Stomach (tissue), 9 donors: ENCODE data around the gene NNMT. TPM values are rescaled to one million over a fixed set of nuclear protein-coding genes. Genes with fewer than 3 reads are reported as not detected.

Source experiments
- DNase-seq, 2 donors: peaks; one replicate each; pipeline versions ENCODE4 v3.0.0 to v3.0.0-alpha.2; 2013 to 2019
- H3K27ac ChIP-seq, 5 donors: fragments of 200-600 bp in 4 of 5; sonication (generic) in 4 of 5; one replicate each; pipeline ENCODE4 v1.5.1; 2013 to 2019; ENCODE audit warnings: mild to moderate bottlenecking in 1 of 5, moderate library complexity in 1 of 5
- H3K27me3 ChIP-seq, 3 donors: fragments of 200-600 bp; sonication (generic); one replicate each; pipeline ENCODE4 v1.5.1; 2017 to 2019; ENCODE audit warnings: mixed run types in 1 of 3
- H3K36me3 ChIP-seq, 4 donors: fragments of 200-600 bp; sonication (generic); 1 replicate in 3 of 4; 2 replicates in 1 of 4; pipeline ENCODE4 v1.5.1; 2016 to 2019
- H3K4me1 ChIP-seq, 4 donors: fragments of 200-600 bp; sonication (generic); one replicate each; pipeline ENCODE4 v1.5.1; 2016 to 2019
- H3K4me3 ChIP-seq, 4 donors: fragments of 200-600 bp; sonication (generic) in 3 of 4; one replicate each; pipeline ENCODE4 v1.5.1; 2016 to 2019; ENCODE audit warnings: mild to moderate bottlenecking in 1 of 4
- H3K9me3 ChIP-seq, 4 donors: fragments of 200-600 bp; sonication (generic); one replicate each; pipeline ENCODE4 v1.5.1; 2016 to 2019
- CTCF ChIP-seq, 7 experiments: fragments of 450-650 bp in 4 of 7; fragments of 200-600 bp in 3 of 7; sonication (generic) in 3 of 7; IDR thresholded peaks; one replicate each; pipeline ENCODE4 v1.5.1; 2016 to 2019; ENCODE audit warnings: antibody characterized with exemption in 7 of 7, control low read depth in 2 of 7, mild to moderate bottlenecking in 1 of 7
- EP300 ChIP-seq: sonication (generic); formaldehyde crosslinking; IDR thresholded peaks from one replicate; pipeline ENCODE4 v1.6.1; 2017; ENCODE audit warnings: antibody characterized with exemption
- POLR2A ChIP-seq, 4 donors: fragments of 450-650 bp; IDR thresholded peaks; one replicate each; pipeline ENCODE4 v1.6.1; 2016; ENCODE audit warnings: antibody characterized with exemption in 4 of 4, control low read depth in 2 of 4, mild to moderate bottlenecking in 1 of 4, moderate library complexity in 1 of 4
- POLR2AphosphoS5 ChIP-seq, 3 donors: sonication (generic); formaldehyde crosslinking; IDR thresholded peaks; one replicate each; pipeline ENCODE4 v1.6.1; 2016; ENCODE audit warnings: antibody characterized with exemption in 3 of 3
- WGBS, 5 donors: extraction: QIAGEN DNeasy Blood & Tissue Kit in 3 of 5; methylation state at CpG; one replicate each; pipeline versions ENCODE4 v1.1.5 to v1.1.7; 2013 to 2018; 5-methylcytosine and 5-hydroxymethylcytosine counted together
- intact Hi-C: fragments of 100-400 bp; cut with DNase I; formaldehyde crosslinking; loops from one replicate; pipeline ENCODE4 v1.15.1; 2023; ENCODE audit warnings: low total_unique reads
- polyA plus RNA-seq, 3 donors: library from polyadenylated mRNA; stranded (reverse); fragments of 200-250 nt; gene quantifications; one replicate each; pipeline ENCODE4 v1.2.3, GENCODE V29; 2013
- total RNA-seq, 5 donors: library from RNA; depleted of rRNA; stranded (reverse); fragments of >200 nt; gene quantifications; one replicate each; pipeline versions ENCODE4 v1.1.0 to v1.2.3, GENCODE V29; 2014 to 2016
- donor health status: healthy with polysubstance abuse.
- donor health status: Bipolar disorder and iron deficiency.
- donor health status: healthy.

Gene NNMT
- total and polyA plus RNA-seq, 8 donors, result 35.1 to 451 (median 279) TPM

GRCh38 chr11:114265122-114265878, 30.9 kb upstream of the NNMT start:
- intact Hi-C loops, result no loop called here
- H3K36me3 ChIP-seq, result peaks cover 0 to 2% (median 0%) of the 10 kb centered on the region in 4 donors
- TF ChIP-seq EP300, result no peak
- TF ChIP-seq POLR2AphosphoS5 (IDR thresholded peaks at IDR 0.05), result peak in 1 of 3 donors; percentile 2
- DNase-seq, result no peak
- no peaks in the 10 kb centered on the region for H3K9me3 ChIP-seq
- H3K4me1 ChIP-seq, result peaks cover 7 to 25% (median 18%) of the 10 kb centered on the region in 4 donors
- WGBS, 5 donors, result 71 to 79% (median 74%) methylated on average over 8 of the region's 8 CpGs
- no peak overlapping the region for H3K27ac ChIP-seq
- no peaks in the 10 kb centered on the region for H3K27me3 ChIP-seq
- H3K4me3 ChIP-seq, result no peak overlapping the region

GRCh38 chr11:114269498-114269897, 26.7 kb upstream of the NNMT start:
- intact Hi-C loops, result no loop called here
- Histone ChIP-seq H3K36me3 (peaks cover 0 to 9% (median 0%) of the 10 kb centered on the region in 4 donors), H3K9me3 (no peaks in the 10 kb centered on the region), H3K4me1 (no peaks in the 10 kb centered on the region), H3K27ac (no peak overlapping the region), H3K27me3 (peaks cover 0 to 20% (median 0%) of the 10 kb centered on the region in 3 donors), H3K4me3 (no peak overlapping the region)
- WGBS, 5 donors, result 46 to 71% (median 60%) methylated on average over 2 of the region's 2 CpGs
- no peak for DNase-seq
- no peak for TF ChIP-seq CTCF (IDR thresholded peaks at IDR 0.05)
- no peak for TF ChIP-seq POLR2AphosphoS5 (IDR thresholded peaks at IDR 0.05)
- no peak for TF ChIP-seq POLR2A (IDR thresholded peaks at IDR 0.05)
- TF ChIP-seq EP300, result no peak

- no peak for DNase-seq
These were observed 25.5 kb upstream of the NNMT start for GRCh38 chr11:114270531-114271270.

GRCh38 chr11:114271316-114271715, 24.9 kb upstream of the NNMT start:
- intact Hi-C loops, result no loop called here
- TF ChIP-seq EP300 (no peak), POLR2A (IDR thresholded peaks at IDR 0.05) (no peak), CTCF (IDR thresholded peaks at IDR 0.05) (no peak), POLR2AphosphoS5 (IDR thresholded peaks at IDR 0.05) (no peak)
- 48 to 67% (median 57%) methylated on average over 2 of the region's 2 CpGs for WGBS, 5 donors

More at GRCh38 chr11:114270531-114271270, 25.5 kb upstream of the NNMT start:
- H3K4me1 ChIP-seq, result no peaks in the 10 kb centered on the region
- WGBS, 5 donors, result 86 to 90% (median 88%) methylated on average over 5 of the region's 5 CpGs
- intact Hi-C loops, result no loop called here
- no peak overlapping the region for H3K4me3 ChIP-seq
- H3K27me3 ChIP-seq, result peaks cover 0 to 20% (median 0%) of the 10 kb centered on the region in 3 donors
- H3K36me3 ChIP-seq, result peaks cover 0 to 9% (median 0%) of the 10 kb centered on the region in 4 donors
- H3K9me3 ChIP-seq, result no peaks in the 10 kb centered on the region
- H3K27ac ChIP-seq, result no peak overlapping the region
- TF ChIP-seq POLR2AphosphoS5 (IDR thresholded peaks at IDR 0.05) (no peak), EP300 (no peak), POLR2A (IDR thresholded peaks at IDR 0.05) (no peak), CTCF (IDR thresholded peaks at IDR 0.05) (no peak)

More at GRCh38 chr11:114271316-114271715, 24.9 kb upstream of the NNMT start:
- no peak for DNase-seq
- peaks cover 0 to 9% (median 0%) of the 10 kb centered on the region in 4 donors for H3K36me3 ChIP-seq
- H3K27me3 ChIP-seq, result peaks cover 0 to 26% (median 0%) of the 10 kb centered on the region in 3 donors
- H3K9me3 ChIP-seq, result no peaks in the 10 kb centered on the region
- no peak overlapping the region for H3K4me3 ChIP-seq
- no peak overlapping the region for H3K27ac ChIP-seq
- H3K4me1 ChIP-seq, result no peaks in the 10 kb centered on the region
